Trophoblast cell (in vitro differentiated cells and primary cell): Measurements from ENCODE around the gene GLDC.

Source experiments
- DNase-seq, 2 donors: peaks; one replicate each; pipeline ENCODE4 v3.0.0-alpha.2; 2016
- H2AFZ ChIP-seq: 2 replicates; pipeline ENCODE4 v1.6.1; 2013; ENCODE audit warnings: low read length, moderate library complexity, mild to moderate bottlenecking; ENCODE audit not compliant: insufficient read depth, poor library complexity
- H2AK5ac ChIP-seq: 2 replicates; pipeline ENCODE4 v1.6.1; 2013; ENCODE audit warnings: mild to moderate bottlenecking, low read length
- H2BK120ac ChIP-seq: 2 replicates; pipeline ENCODE4 v1.6.1; 2013; ENCODE audit warnings: low read length, mild to moderate bottlenecking, moderate library complexity; ENCODE audit not compliant: insufficient read depth, poor library complexity
- H2BK12ac ChIP-seq: 2 replicates; pipeline ENCODE4 v1.6.1; 2013; ENCODE audit warnings: mild to moderate bottlenecking, low read length, moderate library complexity
- H2BK5ac ChIP-seq: 2 replicates; pipeline ENCODE4 v1.6.1; 2013; ENCODE audit warnings: low read length, low read depth, moderate library complexity, mild to moderate bottlenecking; ENCODE audit not compliant: poor library complexity
- H3K14ac ChIP-seq: 2 replicates; pipeline ENCODE4 v1.6.1; 2013; ENCODE audit warnings: mild to moderate bottlenecking, low read length
- H3K18ac ChIP-seq: 2 replicates; pipeline ENCODE4 v1.6.1; 2013; ENCODE audit warnings: mild to moderate bottlenecking, low read length
- H3K23ac ChIP-seq: 2 replicates; pipeline ENCODE4 v1.6.1; 2013; ENCODE audit warnings: low read length
- H3K27ac ChIP-seq: 2 replicates; pipeline ENCODE4 v1.5.1; 2013; ENCODE audit warnings: low read depth, mild to moderate bottlenecking, inconsistent platforms, low read length, moderate library complexity
- H3K27me3 ChIP-seq: 2 replicates; pipeline ENCODE4 v1.6.1; 2013; ENCODE audit warnings: inconsistent platforms, mild to moderate bottlenecking, low read length, moderate library complexity; ENCODE audit not compliant: insufficient read depth
- H3K36me3 ChIP-seq, 2 experiments: 1 replicate in 1 of 2; 2 replicates in 1 of 2; pipeline ENCODE4 v1.6.1; 2013; ENCODE audit warnings: low read length in 2 of 2, mild to moderate bottlenecking in 2 of 2, moderate library complexity in 1 of 2; ENCODE audit not compliant: insufficient read depth in 2 of 2, control insufficient read depth in 1 of 2
- H3K4ac ChIP-seq: 2 replicates; pipeline ENCODE4 v1.6.1; 2013; ENCODE audit warnings: low read depth, mild to moderate bottlenecking, low read length, moderate library complexity
- H3K4me1 ChIP-seq, 2 experiments: 1 replicate in 1 of 2; 2 replicates in 1 of 2; pipeline ENCODE4 v1.6.1; 2013; ENCODE audit warnings: low read length in 2 of 2, mild to moderate bottlenecking in 2 of 2, moderate library complexity in 1 of 2; ENCODE audit not compliant: insufficient read depth in 2 of 2, control insufficient read depth in 1 of 2
- H3K4me2 ChIP-seq: 2 replicates; pipeline ENCODE4 v1.6.1; 2013; ENCODE audit warnings: inconsistent platforms, mild to moderate bottlenecking, low read length, moderate library complexity
- H3K4me3 ChIP-seq: 2 replicates; pipeline ENCODE4 v1.5.1; 2013; ENCODE audit warnings: mild to moderate bottlenecking, low read depth, low read length, inconsistent platforms
- H3K79me1 ChIP-seq: one replicate; pipeline ENCODE4 v1.6.1; 2013; ENCODE audit warnings: low read length
- H3K79me2 ChIP-seq: 2 replicates; pipeline ENCODE4 v1.6.1; 2013; ENCODE audit warnings: low read length, mild to moderate bottlenecking; ENCODE audit not compliant: control insufficient read depth, insufficient read depth, poor library complexity
- H3K9ac ChIP-seq: 2 replicates; pipeline ENCODE4 v1.6.1; 2013; ENCODE audit warnings: mild to moderate bottlenecking, low read length
- H3K9me3 ChIP-seq: 2 replicates; pipeline ENCODE4 v1.6.1; 2013; ENCODE audit warnings: low read depth, mild to moderate bottlenecking, control low read depth, inconsistent platforms, low read length; ENCODE audit not compliant: insufficient read depth
- H4K12ac ChIP-seq: 2 replicates; pipeline ENCODE4 v1.6.1; 2013; ENCODE audit warnings: low read depth, mild to moderate bottlenecking, low read length, moderate library complexity
- H4K8ac ChIP-seq: 2 replicates; pipeline ENCODE4 v1.6.1; 2013; ENCODE audit warnings: low read depth, mild to moderate bottlenecking, low read length, moderate library complexity
- H4K91ac ChIP-seq: one replicate; pipeline ENCODE4 v1.6.1; 2013; ENCODE audit warnings: low read depth, mild to moderate bottlenecking, low read length, moderate library complexity
- WGBS: extraction: QIAGEN DNeasy Blood & Tissue Kit; methylation state at CpG from one replicate; pipeline ENCODE4 v1.1.7; 2013; ENCODE audit warnings: missing lambda C conversion rate; ENCODE audit not compliant: insufficient read length, insufficient coverage; ENCODE audit errors: extremely low coverage; 5-methylcytosine and 5-hydroxymethylcytosine counted together

Gene GLDC

GRCh38 chr9:6681147-6681956 lies 35.8 kb upstream of the GLDC start:
- Histone ChIP-seq H2BK12ac (no peak overlapping the region), H4K8ac (peak overlapping the region; percentile 99), H3K9ac (peak overlapping the region; percentile 100), H4K12ac (peak overlapping the region; percentile 100), H3K4ac (peak overlapping the region; percentile 96), H2BK120ac (peak overlapping the region; percentile 99), H3K79me1 (peaks cover 15% of the 10 kb centered on the region), H3K27me3 (no peaks in the 10 kb centered on the region), H3K79me2 (peaks cover 12% of the 10 kb centered on the region), H3K4me3 (peak overlapping the region; percentile 97), H4K91ac (peak overlapping the region; percentile 98), H3K27ac (peak overlapping the region; percentile 100), H3K36me3 (no peaks in the 10 kb centered on the region), H3K4me2 (peak overlapping the region; percentile 99), H3K14ac (peak overlapping the region; percentile 99), H3K9me3 (no peaks in the 10 kb centered on the region), H2BK5ac (peak overlapping the region; percentile 98), H3K18ac (peak overlapping the region; percentile 98), H3K4me1 (peaks cover 3 to 6% of the 10 kb centered on the region in 2 experiments), H2AFZ (peak overlapping the region; percentile 99), H2AK5ac (peak overlapping the region; percentile 97), H3K23ac (peak overlapping the region; percentile 62)
- no CpG with 5 or more reads among the region's 72 CpGs for WGBS
- DNase-seq = peak; percentile 98 to 99

- H2AK5ac ChIP-seq = peak overlapping the region; percentile 1
- peaks cover 3 to 6% of the 10 kb centered on the region in 2 experiments for H3K4me1 ChIP-seq
- no CpG with 5 or more reads among the region's 26 CpGs for WGBS
- H3K9ac ChIP-seq = peak overlapping the region; percentile 67
- peaks cover 12% of the 10 kb centered on the region for H3K79me2 ChIP-seq
- no peaks in the 10 kb centered on the region for H3K9me3 ChIP-seq
- H3K36me3 ChIP-seq = no peaks in the 10 kb centered on the region
- peak overlapping the region; percentile 75 for H4K12ac ChIP-seq
- no peaks in the 10 kb centered on the region for H3K27me3 ChIP-seq
- peak overlapping the region; percentile 23 for H2BK120ac ChIP-seq
- H3K18ac ChIP-seq = peak overlapping the region; percentile 50
- H3K4ac ChIP-seq = peak overlapping the region; percentile 24
- peak overlapping the region; percentile 99 for H3K4me2 ChIP-seq
- DNase-seq = no peak
- H3K4me3 ChIP-seq = peak overlapping the region; percentile 97
- peak overlapping the region; percentile 32 for H2BK5ac ChIP-seq
- peak overlapping the region; percentile 28 for H3K14ac ChIP-seq
- peak overlapping the region; percentile 75 for H4K8ac ChIP-seq
- H3K79me1 ChIP-seq = peaks cover 15% of the 10 kb centered on the region
- H4K91ac ChIP-seq = peak overlapping the region; percentile 60
- H2AFZ ChIP-seq = peak overlapping the region; percentile 86
- no peak overlapping the region for H3K23ac ChIP-seq
- no peak overlapping the region for H2BK12ac ChIP-seq
- peak overlapping the region; percentile 80 for H3K27ac ChIP-seq
Observed at GRCh38 chr9:6680797-6681146, 35.2 kb upstream of the GLDC start.

GRCh38 chr9:6677803-6678202 lies 32.3 kb upstream of the GLDC start:
- peaks cover 12% of the 10 kb centered on the region for H3K79me2 ChIP-seq
- H2BK120ac ChIP-seq = no peak overlapping the region
- no peak overlapping the region for H4K91ac ChIP-seq
- no peak for DNase-seq
- H3K4me2 ChIP-seq = no peak overlapping the region
- no peak overlapping the region for H2BK5ac ChIP-seq
- no peak overlapping the region for H3K4me3 ChIP-seq
- H4K12ac ChIP-seq = no peak overlapping the region
- H3K79me1 ChIP-seq = peaks cover 15% of the 10 kb centered on the region
- H3K4ac ChIP-seq = no peak overlapping the region
- no peak overlapping the region for H2BK12ac ChIP-seq
- H3K9ac ChIP-seq = no peak overlapping the region
- no peak overlapping the region for H3K23ac ChIP-seq
- H3K36me3 ChIP-seq = no peaks in the 10 kb centered on the region
- no peaks in the 10 kb centered on the region for H3K9me3 ChIP-seq
- no peak overlapping the region for H4K8ac ChIP-seq
- H3K14ac ChIP-seq = no peak overlapping the region
- H3K27ac ChIP-seq = no peak overlapping the region
- H3K18ac ChIP-seq = no peak overlapping the region
- H3K4me1 ChIP-seq = peaks cover 3 to 6% of the 10 kb centered on the region in 2 experiments
- WGBS = no CpG with 5 or more reads among the region's 7 CpGs
- H2AFZ ChIP-seq = no peak overlapping the region
- H3K27me3 ChIP-seq = no peaks in the 10 kb centered on the region
- no peak overlapping the region for H2AK5ac ChIP-seq

- Histone ChIP-seq H3K4me3 (no peak overlapping the region), H2AK5ac (no peak overlapping the region), H3K18ac (no peak overlapping the region), H3K23ac (no peak overlapping the region), H3K4me2 (no peak overlapping the region), H3K79me1 (peaks cover 6% of the 10 kb centered on the region), H3K27me3 (no peaks in the 10 kb centered on the region), H3K4ac (no peak overlapping the region), H3K9me3 (no peaks in the 10 kb centered on the region), H3K9ac (no peak overlapping the region), H3K36me3 (no peaks in the 10 kb centered on the region), H3K79me2 (peaks cover 5% of the 10 kb centered on the region), H2BK12ac (no peak overlapping the region), H3K4me1 (peaks cover 3 to 6% of the 10 kb centered on the region in 2 experiments), H4K12ac (no peak overlapping the region), H4K91ac (no peak overlapping the region), H2BK120ac (no peak overlapping the region), H3K27ac (no peak overlapping the region), H3K14ac (no peak overlapping the region), H2BK5ac (no peak overlapping the region), H4K8ac (no peak overlapping the region), H2AFZ (no peak overlapping the region)
- no peak for DNase-seq
- WGBS = no CpG with 5 or more reads among the region's 6 CpGs
Observed at GRCh38 chr9:6676254-6676921, 30.9 kb upstream of the GLDC start.
